Activated T-helper 1 cell treated with anti-CD3 and anti-CD28 coated beads, Interleukin-12 subunit alpha, Interleukin-12 subunit beta, Interleukin-2, Interleukin-4 antibody, amounts not matched to agents 30 ng/mL and 10 ng/mL and 1 ng/mL, durations not matched to agents 14 hours and 24 hours and 36 hours (primary cell): ENCODE measurements around the gene GLIS1. TPM values are rescaled to one million over a fixed set of nuclear protein-coding genes. Genes with fewer than 3 reads are reported as not detected.

ENCODE experiments used
- DNase-seq: peaks from one replicate; pipeline ENCODE4 v3.0.0; 2021; ENCODE audit warnings: low spot score
- H3K27ac Mint-ChIP-seq: one replicate; pipeline ENCODE4 v1.8.0; 2021; ENCODE audit warnings: mild to moderate bottlenecking, mixed read lengths
- H3K27me3 Mint-ChIP-seq: one replicate; pipeline ENCODE4 v1.8.0; 2022; ENCODE audit warnings: mild to moderate bottlenecking, moderate library complexity, mixed read lengths; ENCODE audit not compliant: insufficient read depth
- H3K36me3 Mint-ChIP-seq: one replicate; pipeline ENCODE4 v1.8.0; 2021; ENCODE audit warnings: low read depth, mixed read lengths
- H3K4me1 Mint-ChIP-seq: one replicate; pipeline ENCODE4 v1.8.0; 2021; ENCODE audit warnings: low read depth, mixed read lengths
- H3K4me3 Mint-ChIP-seq: one replicate; pipeline ENCODE4 v1.8.0; 2021; ENCODE audit warnings: mild to moderate bottlenecking, moderate library complexity, mixed read lengths
- H3K9me3 Mint-ChIP-seq: one replicate; pipeline ENCODE4 v1.8.0; 2021; ENCODE audit warnings: mixed read lengths
- intact Hi-C: fragments of 100-400 bp; cut with micrococcal nuclease; formaldehyde crosslinking; loops from one replicate; pipeline ENCODE4 v1.15.1; 2024
- total RNA-seq: library from RNA; stranded (reverse); gene quantifications from 2 replicates; pipeline ENCODE4 v1.2.3, GENCODE V29; 2022

The GLIS1 gene
- total RNA-seq, 1 donor from 2014 or later, result 0.05 TPM

DNA sequence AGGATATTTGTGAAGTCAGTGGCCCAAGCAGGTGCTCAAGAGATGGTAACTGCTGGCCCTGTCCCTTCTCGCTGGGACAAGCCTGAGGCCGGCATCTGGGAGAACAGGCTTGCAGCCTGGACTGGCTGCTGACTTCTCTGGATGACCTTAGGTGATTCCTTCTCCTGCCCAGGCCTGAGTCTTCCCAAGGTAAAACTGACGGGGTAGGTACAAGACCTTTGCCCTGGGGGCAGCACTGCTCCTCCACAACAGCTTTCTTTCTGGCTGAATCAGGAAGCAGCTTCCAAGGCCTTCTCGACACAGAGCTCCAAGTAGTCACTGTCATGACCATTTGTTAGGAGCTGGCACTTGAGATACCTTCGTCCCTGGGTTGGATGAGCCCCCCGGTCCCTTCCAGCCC is 220.2 kb downstream of the GLIS1 start:
- H3K27me3 Mint-ChIP-seq, result peaks cover 3% of the 10 kb centered on the region
- no peak overlapping the region for H3K27ac Mint-ChIP-seq
- H3K4me1 Mint-ChIP-seq, result no peaks in the 10 kb centered on the region
- no peaks in the 10 kb centered on the region for H3K9me3 Mint-ChIP-seq
- H3K4me3 Mint-ChIP-seq, result no peak overlapping the region
- intact Hi-C loops, result no loop called here
- DNase-seq, result no peak
- H3K36me3 Mint-ChIP-seq, result no peaks in the 10 kb centered on the region

DNA sequence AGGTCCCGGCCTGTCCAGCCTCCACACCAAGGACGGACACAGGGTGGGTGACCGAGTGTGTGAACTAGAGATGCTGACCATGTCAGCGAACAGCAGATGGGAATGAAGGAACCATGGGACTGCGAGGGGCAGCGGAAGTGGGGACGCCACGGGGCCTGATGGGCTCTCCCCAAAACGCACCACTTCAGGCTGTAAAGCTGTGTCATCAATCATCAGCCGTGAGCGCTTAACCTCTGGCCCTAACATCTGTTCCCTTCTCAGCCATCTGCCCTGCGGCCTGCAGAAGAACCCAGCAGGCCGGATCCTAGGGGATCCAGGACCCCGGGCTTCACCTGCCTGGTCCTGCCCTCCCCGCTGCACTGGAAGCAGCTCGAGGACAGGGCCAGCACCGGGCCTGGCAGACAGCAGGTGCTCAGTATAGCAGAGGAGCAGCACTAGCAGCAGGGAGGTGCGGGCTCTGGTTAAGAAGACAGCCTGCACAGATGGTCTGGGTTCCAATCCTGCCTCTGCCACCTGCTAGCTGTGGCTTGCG is 221.1 kb downstream of the GLIS1 start:
- Mint-ChIP-seq H3K27ac (no peak overlapping the region), H3K4me1 (no peaks in the 10 kb centered on the region)

GRCh38 chr1:53517109-53517508 is 221.9 kb downstream of the GLIS1 start:
- Mint-ChIP-seq H3K27me3 (peaks cover 3% of the 10 kb centered on the region), H3K4me3 (no peak overlapping the region), H3K9me3 (no peaks in the 10 kb centered on the region), H3K4me1 (no peaks in the 10 kb centered on the region), H3K36me3 (no peaks in the 10 kb centered on the region), H3K27ac (no peak overlapping the region)
- no peak for DNase-seq
- intact Hi-C loops, result no loop called here

More for the DNA sequence above, 221.1 kb downstream of the GLIS1 start:
- Mint-ChIP-seq H3K27me3 (peaks cover 3% of the 10 kb centered on the region), H3K4me3 (no peak overlapping the region), H3K36me3 (no peaks in the 10 kb centered on the region), H3K9me3 (no peaks in the 10 kb centered on the region)
- intact Hi-C loops, result no loop called here
- DNase-seq, result no peak

- Mint-ChIP-seq H3K4me1 (no peaks in the 10 kb centered on the region), H3K27me3 (peaks cover 4% of the 10 kb centered on the region), H3K4me3 (no peak overlapping the region), H3K9me3 (no peaks in the 10 kb centered on the region), H3K36me3 (no peaks in the 10 kb centered on the region), H3K27ac (no peak overlapping the region)
- intact Hi-C loops, result no loop called here
- DNase-seq, result no peak
Observed at GRCh38 chr1:53516181-53516580, 222.8 kb downstream of the GLIS1 start.

DNA sequence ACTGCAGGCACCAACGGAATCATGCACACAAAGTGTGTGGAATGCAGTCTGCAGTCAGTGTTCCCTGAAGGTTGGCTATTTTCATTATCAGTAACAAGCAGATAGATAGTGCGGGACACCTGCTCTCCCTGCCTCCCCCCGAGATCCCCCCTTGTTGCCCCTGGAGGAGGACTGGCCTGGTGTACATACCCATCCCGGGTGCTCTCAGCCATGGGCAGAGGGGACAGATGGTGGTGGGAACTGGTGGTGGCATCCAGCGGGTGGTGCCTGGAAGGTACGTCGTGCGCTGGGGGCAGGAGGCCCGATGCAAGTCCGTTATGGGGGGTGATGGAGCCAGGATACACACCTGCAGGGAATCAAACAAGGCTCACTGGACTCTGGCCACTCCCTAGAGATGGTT is 224.5 kb downstream of the GLIS1 start:
- no peak overlapping the region for H3K27ac Mint-ChIP-seq
- H3K4me3 Mint-ChIP-seq, result no peak overlapping the region
- no peaks in the 10 kb centered on the region for H3K9me3 Mint-ChIP-seq
- intact Hi-C loops, result no loop called here
- no peaks in the 10 kb centered on the region for H3K4me1 Mint-ChIP-seq
- H3K27me3 Mint-ChIP-seq, result peaks cover 4% of the 10 kb centered on the region
- no peaks in the 10 kb centered on the region for H3K36me3 Mint-ChIP-seq
- DNase-seq, result no peak

- no peaks in the 10 kb centered on the region for H3K36me3 Mint-ChIP-seq
- intact Hi-C loops, result no loop called here
- H3K27ac Mint-ChIP-seq, result no peak overlapping the region
- no peak overlapping the region for H3K4me3 Mint-ChIP-seq
- no peaks in the 10 kb centered on the region for H3K9me3 Mint-ChIP-seq
- no peak for DNase-seq
- no peaks in the 10 kb centered on the region for H3K4me1 Mint-ChIP-seq
- peaks cover 4% of the 10 kb centered on the region for H3K27me3 Mint-ChIP-seq
Observed at GRCh38 chr1:53513846-53514245, 225.1 kb downstream of the GLIS1 start.

DNA sequence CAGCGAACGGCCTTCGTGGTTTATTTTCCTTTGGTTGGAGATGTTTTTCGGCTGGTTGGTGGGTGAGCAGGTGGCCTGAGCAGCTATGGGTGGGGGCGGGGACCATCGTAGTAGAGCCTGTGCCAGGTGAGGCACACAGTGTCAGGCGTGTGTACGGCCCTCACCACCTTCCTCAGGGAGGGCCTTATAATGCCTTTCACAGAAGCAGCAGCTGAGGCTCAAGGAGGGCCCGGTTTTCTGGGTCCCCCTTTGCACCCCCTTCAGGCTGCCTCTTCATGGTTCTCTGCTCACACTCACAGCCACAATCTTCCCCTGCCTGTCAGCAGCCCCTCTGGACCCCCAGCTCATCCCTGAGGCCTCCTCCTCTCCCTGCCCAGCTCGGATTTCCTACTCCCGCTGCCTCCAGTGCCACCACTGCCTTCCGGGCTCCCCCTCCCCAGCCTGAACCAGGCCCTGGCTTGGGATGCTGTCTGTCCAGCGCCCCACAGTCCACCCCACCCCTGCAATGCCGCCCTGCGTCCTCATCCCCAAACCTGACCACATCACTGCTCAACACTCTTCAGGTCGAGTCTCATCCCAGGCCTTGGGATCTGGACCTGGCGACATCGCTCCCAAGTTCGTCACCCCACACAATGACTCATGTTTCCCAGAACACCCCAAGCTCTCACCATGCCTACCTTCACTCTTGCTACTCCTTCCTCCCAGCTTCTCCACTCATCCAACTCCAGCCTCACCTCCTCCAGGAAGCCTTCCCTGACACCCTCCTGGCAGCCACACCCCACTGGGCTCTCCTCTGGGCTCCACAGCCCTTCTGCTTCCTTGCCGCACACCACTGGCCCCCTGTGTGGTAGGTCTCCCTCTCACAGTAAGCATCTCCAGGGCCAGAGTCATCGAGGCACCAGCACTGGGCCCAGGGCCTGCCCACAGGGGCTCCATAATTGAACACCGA is 225.9 kb downstream of the GLIS1 start:
- intact Hi-C loops, result no loop called here
- no peaks in the 10 kb centered on the region for H3K4me1 Mint-ChIP-seq
- H3K27me3 Mint-ChIP-seq, result peaks cover 4% of the 10 kb centered on the region
- no peaks in the 10 kb centered on the region for H3K9me3 Mint-ChIP-seq
- no peak for DNase-seq
- no peak overlapping the region for H3K4me3 Mint-ChIP-seq
- H3K36me3 Mint-ChIP-seq, result no peaks in the 10 kb centered on the region
- H3K27ac Mint-ChIP-seq, result no peak overlapping the region

DNA sequence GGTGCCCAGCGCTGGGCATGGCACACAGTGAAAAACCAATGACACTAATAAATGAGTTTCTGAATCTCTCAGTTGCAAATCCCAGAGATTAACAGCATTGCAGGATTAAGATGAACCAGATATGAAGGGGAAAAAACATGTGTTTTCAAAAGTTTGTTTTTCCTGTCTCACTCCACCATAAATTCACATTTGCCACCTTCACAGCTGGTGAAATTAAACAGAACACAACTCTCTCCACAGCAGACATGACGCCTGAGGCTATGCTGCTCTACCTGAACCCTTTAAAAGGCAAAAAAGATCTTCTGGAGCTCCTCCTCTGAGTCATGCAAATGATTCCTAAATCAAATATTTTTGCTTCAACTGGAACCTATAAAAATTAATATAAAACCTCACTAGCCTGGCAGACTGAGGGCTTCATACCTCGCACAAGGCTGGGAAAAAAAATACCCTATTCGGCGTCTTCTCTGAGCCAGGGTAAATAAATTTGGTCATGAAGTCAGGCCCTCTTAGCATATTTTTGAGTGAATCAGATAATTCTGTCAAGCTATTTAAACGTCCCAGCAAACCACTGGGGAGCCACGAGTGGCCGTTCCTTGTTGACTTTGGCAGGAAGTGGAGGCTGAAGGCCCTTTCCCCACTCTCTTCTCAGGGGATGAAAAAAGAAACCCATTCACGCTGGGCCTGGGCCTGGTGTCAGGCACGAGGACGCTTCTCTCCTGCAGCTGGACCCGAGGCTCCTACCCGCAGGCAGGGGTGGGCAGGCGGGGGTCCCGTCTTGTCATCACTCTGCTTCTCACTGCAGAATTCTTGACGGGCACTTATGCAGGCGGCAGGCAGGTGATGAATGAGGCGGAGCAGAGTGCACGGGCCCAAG is 226.8 kb downstream of the GLIS1 start:
- intact Hi-C loops, result no loop called here
- H3K27ac Mint-ChIP-seq, result no peak overlapping the region
- no peaks in the 10 kb centered on the region for H3K9me3 Mint-ChIP-seq
- no peaks in the 10 kb centered on the region for H3K36me3 Mint-ChIP-seq
- no peak overlapping the region for H3K4me3 Mint-ChIP-seq
- DNase-seq, result no peak
- H3K27me3 Mint-ChIP-seq, result peaks cover 4% of the 10 kb centered on the region
- H3K4me1 Mint-ChIP-seq, result no peaks in the 10 kb centered on the region

DNA sequence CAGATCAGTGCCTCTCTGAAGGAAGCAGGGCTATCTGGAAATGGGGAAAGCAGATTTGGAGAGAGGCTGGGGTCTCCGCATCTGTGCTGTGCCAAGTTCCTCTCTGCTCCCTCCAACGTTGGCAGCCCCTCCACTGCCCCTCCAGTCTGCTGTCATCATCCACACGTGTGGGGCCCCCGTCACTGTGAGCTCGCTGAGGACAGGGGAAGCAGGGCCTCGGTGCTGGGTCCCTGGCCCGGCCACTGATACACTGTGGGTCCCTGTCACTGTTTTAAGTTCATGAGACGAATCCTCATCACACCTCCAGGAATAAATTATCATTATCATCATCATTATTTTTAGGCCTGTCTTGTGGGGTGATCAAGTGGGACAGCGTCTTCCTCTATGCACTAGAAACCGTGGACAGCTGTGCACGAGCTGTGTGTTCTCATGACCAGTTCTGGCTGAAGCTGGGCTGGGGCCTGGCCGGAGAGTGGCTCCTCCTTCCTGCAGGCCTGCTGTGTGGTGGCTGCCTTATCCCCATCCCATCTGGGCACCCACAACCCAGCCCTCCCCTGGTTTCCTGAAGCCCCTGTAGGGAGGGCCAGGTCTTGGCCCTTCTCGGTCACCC is 227.5 kb downstream of the GLIS1 start:
- Mint-ChIP-seq H3K4me1 (no peaks in the 10 kb centered on the region), H3K4me3 (no peak overlapping the region)

DNA sequence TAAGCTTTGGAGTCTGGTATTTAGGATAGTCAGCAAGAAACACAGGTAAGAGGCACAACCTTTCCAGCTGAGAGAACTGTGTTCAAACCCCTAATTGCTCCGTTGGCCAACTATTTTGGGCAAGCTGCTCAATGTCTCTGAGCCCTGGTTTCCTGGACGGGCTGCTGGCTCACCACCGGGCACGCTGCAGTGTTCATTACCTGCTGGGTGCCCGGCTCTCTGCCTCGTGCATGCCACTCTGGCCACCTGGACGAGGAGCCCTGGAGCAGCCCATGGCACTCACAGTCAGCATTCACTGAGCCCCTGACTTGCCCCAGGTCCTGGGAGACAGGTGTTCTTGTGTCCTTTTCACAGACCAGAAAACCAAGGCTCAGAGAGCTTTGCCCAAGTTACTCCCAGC is 228.7 kb downstream of the GLIS1 start:
- DNase-seq, result no peak
- Mint-ChIP-seq H3K9me3 (no peaks in the 10 kb centered on the region), H3K27ac (no peak overlapping the region), H3K4me3 (no peak overlapping the region), H3K27me3 (peaks cover 2% of the 10 kb centered on the region), H3K4me1 (no peaks in the 10 kb centered on the region), H3K36me3 (no peaks in the 10 kb centered on the region)
- intact Hi-C loops, result no loop called here

More for the DNA sequence above, 227.5 kb downstream of the GLIS1 start:
- no peaks in the 10 kb centered on the region for H3K9me3 Mint-ChIP-seq
- DNase-seq, result no peak
- no peak overlapping the region for H3K27ac Mint-ChIP-seq
- intact Hi-C loops, result no loop called here
- H3K36me3 Mint-ChIP-seq, result no peaks in the 10 kb centered on the region
- peaks cover 4% of the 10 kb centered on the region for H3K27me3 Mint-ChIP-seq

DNA sequence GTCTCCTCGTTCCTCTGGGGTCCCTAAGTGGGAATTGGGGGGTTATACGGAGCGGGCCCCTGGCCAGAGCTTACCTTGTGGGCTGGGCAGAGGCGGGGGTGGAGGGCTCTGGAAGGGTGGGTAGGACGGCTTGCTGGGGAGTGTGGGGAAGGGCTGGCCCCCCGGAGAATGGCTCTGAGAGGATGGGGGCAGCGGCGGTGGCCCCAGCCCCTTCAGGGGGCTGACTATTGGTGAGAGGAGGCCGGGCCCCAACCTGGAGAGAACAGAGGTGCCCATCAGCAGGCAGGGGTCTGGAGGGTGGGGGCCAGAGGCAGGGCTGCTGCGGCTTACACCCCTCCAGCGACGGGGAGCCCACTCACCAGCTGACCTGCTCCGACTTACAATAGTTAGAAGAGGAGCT is 229.2 kb downstream of the GLIS1 start:
- Mint-ChIP-seq H3K4me3 (no peak overlapping the region), H3K4me1 (no peaks in the 10 kb centered on the region)

GRCh38 chr1:53508991-53509666 is 229.8 kb downstream of the GLIS1 start:
- H3K27me3 Mint-ChIP-seq, result peaks cover 2% of the 10 kb centered on the region
- H3K9me3 Mint-ChIP-seq, result no peaks in the 10 kb centered on the region
- no peaks in the 10 kb centered on the region for H3K36me3 Mint-ChIP-seq

More for the DNA sequence above, 229.2 kb downstream of the GLIS1 start:
- no peaks in the 10 kb centered on the region for H3K36me3 Mint-ChIP-seq
- intact Hi-C loops, result no loop called here
- no peaks in the 10 kb centered on the region for H3K9me3 Mint-ChIP-seq
- no peak overlapping the region for H3K27ac Mint-ChIP-seq
- DNase-seq, result no peak
- H3K27me3 Mint-ChIP-seq, result peaks cover 2% of the 10 kb centered on the region

More at GRCh38 chr1:53508991-53509666, 229.8 kb downstream of the GLIS1 start:
- Mint-ChIP-seq H3K27ac (no peak overlapping the region), H3K4me3 (no peak overlapping the region), H3K4me1 (no peaks in the 10 kb centered on the region)
- no peak for DNase-seq
- intact Hi-C loops, result no loop called here
